Measurements from ENCODE around the gene HSPB7.
"Not testable (repeated sequence)": the region's sequence is repeated elsewhere in the genome, so short reads cannot be mapped to it uniquely, and the experiment has no call there.

The HSPB7 gene

DNA sequence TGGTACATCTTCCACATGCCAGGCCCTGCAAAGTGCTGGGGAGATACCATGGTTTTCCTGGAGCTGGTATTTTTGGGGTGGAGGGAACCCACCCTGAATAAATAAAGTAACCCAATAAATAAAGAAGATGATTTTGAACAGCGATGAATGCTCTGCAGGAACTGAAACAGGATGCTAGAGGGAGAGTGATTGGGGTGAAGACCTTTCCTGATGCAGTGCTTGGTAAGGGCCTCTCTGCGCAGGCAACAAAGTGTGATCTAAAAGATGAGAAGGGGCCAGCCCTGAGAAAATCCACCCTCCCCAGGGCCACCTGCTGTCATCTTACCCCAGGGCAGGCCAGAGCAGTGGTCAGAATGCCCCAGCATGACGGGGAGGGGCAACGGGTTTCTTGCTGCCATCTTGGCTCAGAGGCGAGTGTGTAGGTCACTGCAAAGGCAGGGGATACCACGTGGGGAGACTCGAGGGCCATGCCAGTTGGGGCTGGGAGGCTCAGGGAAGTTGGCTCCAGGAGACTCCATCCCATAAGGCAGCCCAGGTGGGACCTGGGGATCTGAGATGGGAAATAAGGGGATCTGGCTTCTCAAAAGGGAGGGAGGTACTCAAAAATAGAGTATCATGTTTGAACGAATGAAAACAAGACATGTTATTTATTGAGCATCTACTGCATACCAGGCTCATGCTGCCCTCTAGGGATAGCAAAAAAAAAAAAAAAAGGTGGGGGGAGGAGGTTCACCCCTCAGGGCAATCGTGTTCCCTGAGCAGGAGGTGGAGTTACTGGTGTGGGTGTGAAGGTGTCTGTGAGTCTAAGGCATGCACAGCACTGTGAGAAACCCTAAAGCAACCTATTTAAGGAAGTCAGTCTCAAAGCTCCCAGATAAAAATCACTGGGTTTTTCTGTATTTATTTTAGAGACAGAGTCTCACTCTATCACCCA, 11.0 kb downstream of the HSPB7 start:
- DNase-seq (ENCODE audit: low read depth) = no peak

DNA sequence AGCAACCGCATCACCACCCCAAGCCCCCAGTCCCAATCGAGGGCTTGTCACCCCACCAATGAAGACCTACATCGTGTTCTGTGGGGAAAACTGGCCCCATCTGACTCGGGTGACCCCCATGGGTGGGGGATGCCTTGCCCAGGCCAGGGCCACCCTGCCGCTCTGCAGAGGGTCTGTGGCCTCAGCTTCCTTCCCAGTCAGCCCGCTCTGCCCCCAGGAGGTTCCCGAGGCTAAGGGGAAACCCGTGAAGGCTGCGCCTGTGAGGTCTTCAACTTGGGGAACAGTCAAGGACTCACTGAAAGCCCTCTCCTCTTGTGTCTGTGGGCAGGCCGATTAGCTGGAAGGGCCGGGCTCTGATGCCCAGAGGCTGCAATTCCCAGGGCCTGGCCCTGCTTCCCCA, 11.8 kb downstream of the HSPB7 start:
- DNase-seq (ENCODE audit: low read depth) = no peak

DNA sequence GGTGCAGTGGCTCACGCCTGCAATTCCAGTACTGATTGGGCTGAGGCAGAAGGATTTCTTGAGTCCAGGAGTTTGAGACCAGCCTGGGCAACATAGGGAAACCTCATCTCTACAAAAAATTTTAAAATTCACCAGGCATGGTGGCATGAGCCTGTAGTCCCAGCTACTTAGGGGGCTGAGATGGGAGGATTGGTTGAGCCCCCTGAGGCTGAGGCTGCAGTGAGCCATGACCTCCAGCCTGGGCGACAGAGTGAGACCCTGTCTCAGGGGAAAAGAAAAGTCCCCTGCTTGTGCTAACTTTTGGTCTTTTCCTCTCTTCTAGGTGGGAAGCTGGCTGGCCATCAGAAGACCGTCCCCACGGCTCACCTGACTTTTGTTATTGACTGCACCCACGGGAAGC, 12.2 kb downstream of the HSPB7 start:
- no peak for DNase-seq (ENCODE audit: low read depth)

DNA sequence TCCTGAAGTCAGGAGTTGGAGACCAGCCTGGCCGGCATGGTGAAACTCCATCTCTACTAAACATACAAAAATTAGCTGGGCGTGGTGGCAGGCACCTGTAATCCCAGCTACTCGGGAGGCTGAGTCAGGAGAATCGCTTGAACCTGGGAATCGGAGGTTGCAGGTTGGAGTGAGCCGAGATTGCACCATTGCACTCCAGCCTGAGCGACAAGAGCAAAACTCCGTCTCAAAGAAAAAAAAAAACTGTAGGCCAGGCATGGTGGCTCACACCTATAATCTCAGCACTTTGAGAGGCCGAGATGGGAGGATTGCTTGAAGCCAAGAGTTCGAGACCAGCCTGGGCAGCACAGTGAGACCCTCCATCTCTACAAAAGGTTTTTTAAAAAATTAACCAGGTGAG, 16.6 kb downstream of the HSPB7 start:
- DNase-seq (ENCODE audit: low read depth) = not testable (repeated sequence)

DNA sequence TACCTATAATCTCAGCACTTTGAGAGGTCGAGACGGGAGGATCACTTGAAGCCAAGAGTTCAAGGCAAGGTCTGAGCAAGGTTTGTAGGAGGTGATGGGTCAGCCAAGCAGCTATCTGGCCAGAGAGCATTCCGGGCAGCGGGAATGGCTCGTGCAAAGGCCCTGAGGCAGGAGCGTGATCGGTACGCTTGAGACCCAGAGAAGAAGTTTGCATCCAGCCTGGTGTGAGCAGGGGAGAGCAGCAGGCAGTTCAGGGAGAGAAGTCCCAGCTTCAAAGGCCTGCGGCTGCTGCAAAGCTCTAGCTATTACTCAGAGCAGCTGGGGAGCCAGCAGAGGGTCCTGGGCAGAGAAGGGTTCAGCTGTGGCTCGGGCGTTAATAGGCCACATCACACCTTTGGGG, 18.9 kb downstream of the HSPB7 start:
- DNase-seq (ENCODE audit: low read depth) = no peak

DNA sequence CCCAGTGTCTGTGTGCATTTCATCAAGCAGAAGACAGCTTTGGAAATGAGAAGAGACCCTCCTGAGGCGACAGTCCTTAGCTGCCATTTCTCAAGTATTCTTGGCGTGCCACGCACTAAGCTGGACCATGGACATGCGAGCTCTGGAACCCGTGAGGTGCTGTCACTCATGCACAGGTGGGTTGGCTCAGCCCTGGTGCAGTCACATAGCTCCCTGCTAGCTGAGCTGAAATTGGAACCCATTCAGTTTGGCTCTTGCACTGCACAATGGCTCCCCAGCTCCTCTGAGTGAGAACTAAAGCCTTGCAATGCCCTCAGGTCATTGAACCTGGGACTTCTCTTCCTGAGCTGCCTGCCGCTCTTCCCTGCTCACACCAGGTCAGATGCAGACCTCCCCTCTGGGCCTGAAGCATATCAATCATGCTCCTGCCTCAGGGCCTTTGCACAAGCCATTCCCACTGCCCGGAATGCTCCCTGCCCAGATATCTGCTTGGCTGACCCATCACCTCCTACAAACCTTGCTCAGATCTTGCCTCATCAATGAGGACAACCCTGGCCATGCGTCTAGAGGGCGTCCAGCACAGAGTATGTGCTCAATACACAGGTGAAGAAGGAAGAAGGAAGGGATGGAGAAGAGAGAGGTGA, 20.1 kb downstream of the HSPB7 start:
- no peak for DNase-seq (ENCODE audit: low read depth)

DNA sequence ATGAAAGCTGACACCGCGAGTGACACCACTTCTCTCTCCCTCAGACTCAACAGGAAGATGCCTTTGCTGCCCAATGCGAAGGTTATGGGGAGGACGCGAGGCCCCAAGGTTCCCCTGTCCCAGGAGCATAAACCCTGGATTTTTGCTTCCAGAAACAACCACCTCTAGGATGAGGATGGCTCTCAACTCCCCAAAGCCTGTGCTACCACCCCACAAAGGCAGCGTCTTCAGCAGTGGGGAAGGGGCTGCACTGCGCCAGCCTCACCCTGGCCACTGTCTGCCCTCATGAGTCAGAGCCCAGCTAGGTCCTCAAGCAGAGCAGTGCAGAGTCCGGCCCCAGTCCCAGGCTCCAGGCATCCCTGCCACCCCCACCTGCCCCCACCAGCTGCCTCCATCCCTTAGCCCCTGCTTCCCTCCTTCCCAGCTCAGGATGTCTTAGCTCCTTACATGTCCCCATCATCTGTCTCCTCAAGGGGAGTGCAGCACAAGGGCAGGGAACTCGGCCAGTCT, 20.7 kb downstream of the HSPB7 start:
- no peak for DNase-seq (ENCODE audit: low read depth)

DNA sequence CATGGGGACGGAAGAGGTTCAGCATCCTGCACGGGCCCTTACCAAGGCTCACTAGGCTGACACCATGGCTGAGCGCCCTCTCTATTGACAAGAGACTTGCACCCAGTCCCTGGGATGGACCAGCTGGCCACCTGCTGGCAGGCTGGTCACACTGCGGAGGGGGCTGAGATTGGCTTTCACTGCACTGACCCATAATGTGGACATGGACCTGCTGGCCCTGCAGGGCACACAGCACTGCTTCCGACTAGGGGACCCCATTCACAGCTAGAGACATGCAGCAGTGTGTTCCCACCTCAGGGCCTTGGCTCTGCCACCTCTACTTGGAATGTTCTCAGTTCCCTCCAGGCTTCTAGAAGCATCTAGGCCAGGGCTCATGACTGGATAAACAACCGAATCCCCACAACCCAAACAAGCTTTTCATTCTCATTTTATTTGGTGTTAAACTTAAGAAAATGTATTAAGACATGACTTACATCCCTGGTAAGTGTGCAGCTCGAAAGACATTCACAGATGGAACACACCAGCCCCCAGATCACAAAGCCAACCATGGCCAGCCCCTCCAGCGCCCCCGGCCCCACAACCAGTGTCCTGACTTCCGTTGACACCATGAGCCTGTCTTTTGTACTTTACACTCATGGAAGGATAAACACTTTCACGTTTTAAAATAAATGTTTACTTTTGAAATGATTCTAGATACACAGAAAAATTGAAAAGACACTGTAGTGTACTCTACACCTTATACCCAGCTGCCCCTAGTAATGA, 23.1 kb downstream of the HSPB7 start:
- DNase-seq (ENCODE audit: low read depth) = peak; percentile 29

DNA sequence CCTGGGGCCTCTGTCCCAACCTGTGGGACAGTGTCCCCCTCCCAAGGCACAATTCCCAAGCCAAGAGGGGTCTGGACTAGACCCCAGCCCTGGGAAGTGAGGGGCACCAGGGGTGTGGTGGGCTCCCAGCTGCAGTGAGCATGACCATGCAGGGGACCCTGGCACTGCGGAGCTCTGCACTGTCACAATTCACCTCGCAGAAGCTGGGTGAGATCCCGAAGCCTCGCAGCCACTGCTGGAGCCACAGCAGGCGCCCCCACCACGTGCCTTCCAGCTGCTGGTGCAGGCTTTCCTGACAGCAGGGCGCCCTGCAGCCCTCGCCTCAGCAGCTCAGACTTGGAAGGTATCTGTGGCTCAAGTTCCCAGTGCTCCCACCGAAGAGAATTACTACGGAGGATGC, 23.8 kb downstream of the HSPB7 start:
- no peak for DNase-seq (ENCODE audit: low read depth)

DNA sequence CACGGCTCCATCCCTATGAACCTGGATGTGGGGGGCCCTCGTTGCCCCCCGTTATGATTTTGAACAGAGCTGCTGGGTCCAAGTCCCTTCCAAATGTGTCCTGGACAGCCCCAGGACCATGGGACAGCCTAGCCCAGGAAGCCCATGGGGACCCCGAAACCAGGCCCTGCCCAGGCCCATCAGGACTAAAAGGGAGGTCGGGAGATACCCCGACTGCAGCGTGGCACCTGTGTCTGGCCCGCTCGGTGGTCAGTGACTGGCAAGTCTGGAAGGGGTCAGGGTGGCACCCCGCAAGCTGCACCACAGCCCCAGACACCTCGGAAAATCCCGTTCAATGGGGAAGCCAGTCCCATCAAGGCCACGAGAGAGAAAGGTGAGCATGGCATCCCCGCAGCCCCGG, 24.2 kb downstream of the HSPB7 start:
- no peak for DNase-seq (ENCODE audit: low read depth)

DNA sequence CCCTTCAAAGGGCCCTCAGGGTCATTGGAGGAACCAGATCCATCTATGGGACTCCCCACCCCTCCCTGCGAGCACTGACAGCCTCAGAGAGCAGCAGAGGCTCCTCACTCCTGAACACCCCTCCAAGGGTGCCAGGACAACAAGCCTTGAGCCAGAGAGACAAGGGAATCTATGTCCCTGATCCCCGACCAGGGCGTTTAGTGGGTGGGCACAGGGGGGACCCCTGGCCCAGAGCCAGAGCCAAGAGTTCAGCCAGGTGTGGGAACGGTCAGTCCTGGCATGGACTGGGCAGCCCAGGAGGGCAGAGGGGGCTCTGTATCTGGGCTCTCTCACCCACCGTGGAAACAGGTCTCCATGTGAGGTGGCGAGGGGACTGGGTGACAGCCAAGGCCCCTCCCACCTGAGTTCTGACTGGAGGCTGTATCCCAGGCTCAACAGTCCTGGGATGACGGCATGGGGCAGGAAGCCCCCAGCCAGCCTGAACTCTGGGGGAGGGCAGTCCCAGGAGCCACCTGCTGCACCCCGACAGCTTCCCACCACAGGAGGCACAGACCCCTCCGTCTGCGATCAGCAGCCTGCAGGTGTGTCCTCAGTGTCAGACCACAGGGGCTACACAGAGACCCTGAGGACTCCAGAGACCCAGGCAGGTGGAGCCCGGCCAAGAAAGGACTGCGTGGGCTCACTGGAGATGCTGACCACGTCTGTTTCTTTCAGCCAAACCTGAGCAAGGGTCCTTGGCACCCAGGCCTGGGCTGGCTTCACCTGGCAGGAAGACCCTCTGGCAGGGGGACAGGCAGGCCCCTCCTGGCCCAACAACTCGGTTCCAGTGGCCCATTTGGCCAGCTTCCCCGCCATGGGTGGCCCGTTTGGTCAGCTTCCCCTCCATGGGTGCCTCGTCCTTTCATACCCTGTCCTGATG, 25.0 kb downstream of the HSPB7 start:
- no peak for DNase-seq (ENCODE audit: low read depth)

DNA sequence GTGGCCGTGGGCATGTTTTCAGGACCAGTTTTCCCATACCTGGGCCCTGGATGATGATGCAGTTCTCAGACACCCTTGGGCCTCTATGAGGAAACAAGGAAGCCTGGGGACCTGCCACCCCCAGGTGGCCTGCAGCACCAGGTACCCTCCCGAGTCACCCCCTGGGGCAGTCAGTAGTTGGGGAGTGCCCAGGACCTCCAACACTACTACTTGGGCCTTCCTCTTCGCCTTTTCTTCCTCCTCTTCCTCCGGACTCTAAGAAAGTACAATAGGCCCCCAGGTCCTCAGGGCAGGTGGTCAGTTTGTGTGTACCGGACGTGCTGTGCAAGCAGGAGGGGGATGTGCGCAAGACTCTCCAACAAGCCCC, 25.7 kb downstream of the HSPB7 start:
- DNase-seq (ENCODE audit: low read depth) = no peak

DNA sequence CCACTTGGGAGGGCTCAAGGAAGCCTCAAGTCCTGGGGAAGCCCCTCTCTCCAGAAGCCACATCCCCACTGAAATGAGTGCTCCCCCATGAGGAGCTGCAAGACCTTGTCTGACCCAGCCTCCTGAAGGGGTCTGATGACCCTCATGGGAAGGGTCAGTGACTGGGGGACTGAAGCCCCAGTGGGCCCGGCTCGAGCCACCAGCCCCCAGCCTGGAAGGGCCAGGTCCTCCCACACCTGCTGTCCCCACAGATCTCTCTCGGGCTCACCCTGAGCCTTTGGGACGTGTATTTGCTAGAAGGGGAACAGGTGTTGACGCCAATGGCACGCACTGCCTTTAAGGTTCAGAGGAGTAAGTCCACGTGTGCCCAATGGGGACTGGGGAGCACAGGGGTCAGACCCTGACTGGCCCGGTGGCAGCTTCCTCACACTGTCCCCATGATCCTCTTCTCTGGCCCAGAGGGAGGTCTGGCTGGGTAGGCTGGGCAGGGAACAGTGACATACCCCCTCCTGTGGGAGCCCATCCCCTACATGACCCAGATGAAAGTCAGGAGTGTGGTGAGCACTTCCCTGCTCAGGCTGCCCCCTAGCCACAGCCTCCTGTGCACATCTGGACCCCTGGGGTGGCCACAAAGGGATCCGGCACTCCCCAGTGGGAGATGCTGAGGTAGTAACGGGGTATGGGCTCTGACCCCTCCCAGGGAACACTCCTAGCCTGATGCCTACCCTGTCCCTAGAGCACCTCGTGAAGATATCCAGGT, 26.2 kb downstream of the HSPB7 start:
- no peak for DNase-seq (ENCODE audit: low read depth)

DNA sequence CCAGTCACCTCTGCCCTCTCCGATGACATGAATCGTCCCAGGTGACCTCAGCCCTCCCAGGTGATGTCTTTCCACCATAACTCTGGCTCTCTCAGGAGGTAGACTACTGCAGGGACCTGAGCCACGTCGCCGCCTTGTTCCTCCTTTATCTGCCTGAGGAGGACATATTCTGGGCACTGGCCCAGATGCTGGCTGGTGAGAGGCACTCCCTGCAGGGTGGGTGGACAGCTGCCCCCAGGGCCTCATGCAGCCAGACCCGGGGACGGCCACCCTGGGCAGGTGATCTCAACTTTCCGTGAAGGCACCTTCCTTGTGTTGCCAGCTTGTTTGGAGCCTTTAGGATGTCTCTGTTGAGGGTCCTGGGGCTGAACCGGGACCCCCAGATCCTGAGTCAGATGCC, 28.1 kb downstream of the HSPB7 start:
- no peak for DNase-seq (ENCODE audit: low read depth)

DNA sequence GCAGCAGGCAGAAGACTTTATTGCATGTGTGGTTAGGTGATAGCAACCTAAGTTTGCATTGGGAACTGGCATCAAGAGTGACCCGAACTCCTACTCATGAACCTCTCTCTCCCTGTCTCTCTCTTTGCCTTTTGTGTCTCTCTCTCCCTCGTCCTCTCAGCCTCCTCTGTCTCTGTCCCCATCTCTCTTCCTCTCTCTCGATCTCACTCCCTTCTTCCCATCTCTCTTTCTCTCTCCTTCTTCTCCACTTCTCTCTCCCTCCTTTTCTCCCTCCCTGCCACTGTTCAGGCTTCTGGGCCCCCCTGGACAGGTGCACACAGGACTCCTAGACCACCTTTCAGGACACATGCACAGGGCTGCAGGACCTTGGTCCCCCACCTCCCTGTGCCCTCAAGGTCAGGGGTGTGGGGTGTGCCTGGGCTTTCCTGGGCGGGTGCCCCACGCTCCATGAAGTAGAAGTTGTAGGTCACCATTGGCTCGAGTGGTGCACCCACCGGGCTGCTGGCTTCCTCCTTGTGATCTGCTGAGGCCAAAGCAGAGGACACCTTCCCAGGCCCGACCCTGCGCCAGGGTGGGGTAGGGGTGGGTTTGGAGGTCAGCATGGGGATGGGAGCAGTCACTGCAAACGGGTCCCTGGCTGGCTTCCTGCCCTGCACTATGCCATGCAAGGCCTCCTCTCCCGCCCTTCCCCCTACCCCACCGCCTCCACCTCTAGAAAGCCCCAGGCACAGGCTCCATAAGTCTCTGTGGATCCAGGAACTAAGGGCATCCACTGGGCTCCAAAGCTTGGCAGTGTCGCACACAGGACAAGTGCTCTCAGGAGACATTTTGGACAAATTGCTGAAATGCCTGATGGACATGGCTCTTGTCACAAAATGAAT, 28.7 kb downstream of the HSPB7 start:
- no peak for DNase-seq (ENCODE audit: low read depth)

DNA sequence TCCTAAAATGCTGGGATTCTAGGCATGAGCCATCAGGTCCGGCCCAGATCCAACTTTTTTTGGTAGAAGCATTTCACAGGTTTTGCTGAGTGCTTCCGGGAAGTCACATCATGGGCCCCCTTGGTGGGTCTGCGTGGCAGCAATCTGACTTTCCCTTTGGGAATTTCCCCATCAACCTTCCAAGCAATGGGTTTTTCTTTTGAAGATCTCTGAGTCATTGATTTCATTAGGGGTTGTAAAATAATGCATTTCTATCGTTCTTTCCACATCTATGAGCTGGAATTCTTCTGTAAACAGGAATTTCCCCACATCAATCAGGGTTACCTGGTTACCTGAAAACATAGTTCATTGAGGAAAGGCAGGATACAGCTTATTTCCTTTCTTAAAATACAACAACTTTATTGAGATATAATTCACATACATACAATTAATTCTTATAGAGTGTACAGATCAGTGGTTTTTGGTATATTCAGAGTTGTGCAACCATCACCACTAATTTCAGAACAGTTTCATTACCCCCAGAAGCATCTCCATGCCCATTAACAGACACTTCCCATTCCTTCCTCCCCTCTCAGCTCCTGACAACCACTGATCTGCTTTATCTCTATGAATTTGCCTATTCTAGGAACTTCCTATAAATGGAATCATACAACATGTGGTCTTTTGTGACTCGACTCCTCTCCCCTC, 32.1 kb downstream of the HSPB7 start:
- DNase-seq (ENCODE audit: low read depth) = no peak

DNA sequence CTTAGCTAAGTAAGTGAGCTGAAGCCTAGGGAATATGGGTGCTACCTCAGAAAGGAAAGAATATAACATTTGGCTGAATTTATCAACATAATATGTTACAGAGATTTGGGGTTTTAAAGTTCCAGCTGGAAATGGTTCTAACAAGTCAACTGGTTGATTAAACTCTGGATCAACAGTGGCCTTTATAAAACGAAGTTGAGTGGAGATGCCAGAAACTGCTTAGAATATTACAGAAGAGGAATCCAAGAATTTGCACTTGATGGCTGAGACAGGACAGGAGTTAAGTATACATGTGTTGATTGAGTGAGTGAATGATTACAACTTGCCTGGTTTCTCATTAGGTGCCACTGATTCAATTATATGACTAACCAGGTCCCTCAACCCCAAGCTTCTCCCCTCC, 34.6 kb downstream of the HSPB7 start:
- no peak for DNase-seq (ENCODE audit: low read depth)

DNA sequence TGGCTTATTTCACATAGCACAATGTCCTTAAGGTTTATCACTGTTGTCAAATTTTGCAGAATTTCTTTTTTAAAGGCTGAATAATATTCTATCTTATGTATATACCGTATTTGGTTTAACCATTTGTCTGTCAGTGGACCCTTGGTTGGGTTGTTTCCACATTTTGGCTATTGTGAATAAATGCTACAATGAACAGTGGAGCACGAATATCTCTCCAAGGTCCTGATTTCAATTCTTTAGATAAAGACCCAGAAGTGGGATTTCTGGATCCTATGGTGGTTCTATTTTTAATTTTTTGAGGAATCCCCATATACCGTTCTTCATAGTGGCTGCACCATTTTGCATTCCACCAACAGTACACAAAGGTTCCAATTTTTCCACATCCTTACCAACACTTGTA, 36.2 kb downstream of the HSPB7 start:
- no peak for DNase-seq (ENCODE audit: low read depth)

DNA sequence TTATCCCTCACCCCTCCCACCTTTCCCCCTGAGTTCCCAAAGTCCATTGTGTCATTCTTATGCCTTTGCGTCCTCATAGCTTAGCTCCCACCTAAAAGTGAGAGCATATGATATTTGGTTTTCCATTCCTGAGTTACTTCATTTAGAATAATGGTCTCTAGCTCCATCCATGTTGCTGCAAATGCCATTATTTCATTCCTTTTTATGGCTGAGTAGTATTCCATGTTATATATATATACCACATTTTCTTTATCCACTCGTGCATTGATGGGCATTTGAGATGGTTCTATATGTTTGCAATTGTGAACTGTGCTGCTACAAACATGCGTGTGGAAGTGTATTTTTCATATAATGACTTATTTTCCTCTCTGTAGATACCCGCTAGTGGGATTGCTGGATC, 39.9 kb downstream of the HSPB7 start:
- not testable (repeated sequence) for DNase-seq (ENCODE audit: low read depth)
